ENCODE data around the gene AUTS2.

Gene AUTS2

GRCh38 chr7:69939317-69939716 is 341.0 kb downstream of the AUTS2 start:
- TF ChIP-seq CTCF (IDR thresholded peaks at IDR 0.05; ENCODE audit: insufficient read depth, low read length, missing control alignments), result no peak
- DNase-seq (ENCODE audit: low read depth, low spot score), result no peak
- ChIA-PET POLR2A (no interaction called here), CTCF (no interaction called here)
- no peak overlapping the region for H3K4me3 ChIP-seq (ENCODE audit: low read depth, low read length)

GRCh38 chr7:69941077-69941651 is 342.9 kb downstream of the AUTS2 start:
- no peak overlapping the region for H3K4me3 ChIP-seq (ENCODE audit: low read depth, low read length)
- ChIA-PET POLR2A (no interaction called here), CTCF (interaction anchor here (0.5 to 1.7 kb wide), 3 partner anchors 9 to 57 kb away, joined by 3 read pairs; no protein-coding TSS in a partner anchor)
- TF ChIP-seq CTCF (IDR thresholded peaks at IDR 0.05; ENCODE audit: insufficient read depth, low read length, missing control alignments), result no peak
- no peak for DNase-seq (ENCODE audit: low read depth, low spot score)

GRCh38 chr7:69942573-69942972 is 344.3 kb downstream of the AUTS2 start:
- ChIA-PET POLR2A (no interaction called here), CTCF (interaction anchor here (1.6 kb wide), 1 partner anchor 10 kb away, joined by 12 read pairs; no protein-coding TSS in a partner anchor)
- no peak for DNase-seq (ENCODE audit: low read depth, low spot score)
- no peak overlapping the region for H3K4me3 ChIP-seq (ENCODE audit: low read depth, low read length)
- TF ChIP-seq CTCF (IDR thresholded peaks at IDR 0.05; ENCODE audit: insufficient read depth, low read length, missing control alignments), result no peak

- ChIA-PET CTCF (interaction anchor here (0.5 to 0.8 kb wide), 2 partner anchors 10 to 15 kb away, joined by 4 to 5 read pairs; no protein-coding TSS in a partner anchor), POLR2A (no interaction called here)
- no peak overlapping the region for H3K4me3 ChIP-seq (ENCODE audit: low read depth, low read length)
- no peak for TF ChIP-seq CTCF (IDR thresholded peaks at IDR 0.05; ENCODE audit: insufficient read depth, low read length, missing control alignments)
- DNase-seq (ENCODE audit: low read depth, low spot score), result no peak
Observed at GRCh38 chr7:69946901-69947300, 348.6 kb downstream of the AUTS2 start.

- ChIA-PET POLR2A (no interaction called here), CTCF (no interaction called here)
- no peak for DNase-seq (ENCODE audit: low read depth, low spot score)
- H3K4me3 ChIP-seq (ENCODE audit: low read depth, low read length), result no peak overlapping the region
- no peak for TF ChIP-seq CTCF (IDR thresholded peaks at IDR 0.05; ENCODE audit: insufficient read depth, low read length, missing control alignments)
Observed at GRCh38 chr7:69947998-69948397, 349.7 kb downstream of the AUTS2 start.

- no peak for DNase-seq (ENCODE audit: low read depth, low spot score)
- CTCF ChIA-PET, result no interaction called here
- POLR2A ChIA-PET, result no interaction called here
- H3K4me3 ChIP-seq (ENCODE audit: low read depth, low read length), result no peak overlapping the region
- TF ChIP-seq CTCF (IDR thresholded peaks at IDR 0.05; ENCODE audit: insufficient read depth, low read length, missing control alignments), result no peak
Observed at GRCh38 chr7:69949122-69949521, 350.8 kb downstream of the AUTS2 start.
